ENCODE results near the gene OSBP. TPM values are rescaled to one million over a fixed set of nuclear protein-coding genes. Genes with fewer than 3 reads are reported as not detected.

The OSBP gene
- total RNA-seq, 1 experiment from 2014 or later: 35.3 TPM

DNA sequence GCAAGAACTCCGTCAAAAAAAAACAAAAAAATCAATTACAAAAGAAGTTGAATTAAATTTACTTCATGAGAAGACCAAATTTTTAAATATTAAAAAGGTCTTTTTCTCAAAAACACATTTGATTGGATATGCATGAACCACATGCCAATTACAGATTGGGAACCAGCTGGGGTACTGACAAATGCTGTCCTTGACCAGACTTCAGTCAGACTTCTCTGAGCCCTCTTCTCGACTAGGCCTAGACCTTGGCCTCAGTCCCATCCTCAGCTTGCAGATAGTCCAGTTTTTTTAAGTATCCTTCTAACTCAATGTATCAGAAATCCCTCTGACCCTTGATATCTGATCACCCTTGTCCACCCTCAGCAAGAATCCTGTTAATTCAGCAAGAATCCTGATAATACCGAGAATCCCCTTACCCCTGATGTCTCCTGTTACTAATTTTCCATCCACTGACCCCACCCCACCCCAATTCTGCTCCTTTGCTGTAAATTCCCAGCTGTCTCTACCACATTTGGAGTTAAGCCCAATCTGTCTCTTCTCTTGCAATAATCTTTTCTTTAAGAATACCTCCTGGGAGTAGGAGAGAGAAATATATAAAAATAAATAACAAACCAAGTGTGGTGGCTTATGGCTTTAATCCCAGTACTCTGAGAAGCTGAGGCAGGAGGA is 73.3 kb downstream of the OSBP start:
- Histone ChIP-seq H3K4me3 (ENCODE audit: low read depth in 2 of 2, low read length in 2 of 2) (no peak overlapping the region), H3K27me3 (ENCODE audit: control insufficient read depth, insufficient read depth, low read length) (no peaks in the 10 kb centered on the region), H3K36me3 (ENCODE audit: control insufficient read depth, insufficient read depth, low read length) (no peaks in the 10 kb centered on the region), H3K27ac (ENCODE audit: low read length) (no peak overlapping the region), H3K9me3 (ENCODE audit: control insufficient read depth, insufficient read depth, low read depth, low read length) (no peaks in the 10 kb centered on the region), H3K4me1 (ENCODE audit: control insufficient read depth, insufficient read depth, low read length) (peaks cover 12% of the 10 kb centered on the region)
- POLR2A ChIA-PET: interaction anchor here (0.7 kb wide), 1 partner anchor 435 kb away, joined by 3 read pairs; the partner anchor contains the start of gene FAM111B
- CTCF ChIA-PET: no interaction called here
- ATAC-seq (no peak), DNase-seq (ENCODE audit: low read depth, low spot score) (no peak)
- TF ChIP-seq POLR2AphosphoS5 (IDR thresholded peaks at IDR 0.05; ENCODE audit: low read depth, low read length) (no peak), SIN3A (IDR thresholded peaks at IDR 0.05; ENCODE audit: borderline replicate concordance, insufficient read depth, low read depth, low read length) (no peak), TCF7L2 (IDR thresholded peaks at IDR 0.05; ENCODE audit: low read depth, low read length) (no peak)
- TF ChIP-seq, protein P1, sequence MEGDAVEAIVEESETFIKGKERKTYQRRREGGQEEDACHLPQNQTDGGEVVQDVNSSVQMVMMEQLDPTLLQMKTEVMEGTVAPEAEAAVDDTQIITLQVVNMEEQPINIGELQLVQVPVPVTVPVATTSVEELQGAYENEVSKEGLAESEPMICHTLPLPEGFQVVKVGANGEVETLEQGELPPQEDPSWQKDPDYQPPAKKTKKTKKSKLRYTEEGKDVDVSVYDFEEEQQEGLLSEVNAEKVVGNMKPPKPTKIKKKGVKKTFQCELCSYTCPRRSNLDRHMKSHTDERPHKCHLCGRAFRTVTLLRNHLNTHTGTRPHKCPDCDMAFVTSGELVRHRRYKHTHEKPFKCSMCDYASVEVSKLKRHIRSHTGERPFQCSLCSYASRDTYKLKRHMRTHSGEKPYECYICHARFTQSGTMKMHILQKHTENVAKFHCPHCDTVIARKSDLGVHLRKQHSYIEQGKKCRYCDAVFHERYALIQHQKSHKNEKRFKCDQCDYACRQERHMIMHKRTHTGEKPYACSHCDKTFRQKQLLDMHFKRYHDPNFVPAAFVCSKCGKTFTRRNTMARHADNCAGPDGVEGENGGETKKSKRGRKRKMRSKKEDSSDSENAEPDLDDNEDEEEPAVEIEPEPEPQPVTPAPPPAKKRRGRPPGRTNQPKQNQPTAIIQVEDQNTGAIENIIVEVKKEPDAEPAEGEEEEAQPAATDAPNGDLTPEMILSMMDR (IDR thresholded peaks at IDR 0.05): no peak
- TF ChIP-seq, protein P2, sequence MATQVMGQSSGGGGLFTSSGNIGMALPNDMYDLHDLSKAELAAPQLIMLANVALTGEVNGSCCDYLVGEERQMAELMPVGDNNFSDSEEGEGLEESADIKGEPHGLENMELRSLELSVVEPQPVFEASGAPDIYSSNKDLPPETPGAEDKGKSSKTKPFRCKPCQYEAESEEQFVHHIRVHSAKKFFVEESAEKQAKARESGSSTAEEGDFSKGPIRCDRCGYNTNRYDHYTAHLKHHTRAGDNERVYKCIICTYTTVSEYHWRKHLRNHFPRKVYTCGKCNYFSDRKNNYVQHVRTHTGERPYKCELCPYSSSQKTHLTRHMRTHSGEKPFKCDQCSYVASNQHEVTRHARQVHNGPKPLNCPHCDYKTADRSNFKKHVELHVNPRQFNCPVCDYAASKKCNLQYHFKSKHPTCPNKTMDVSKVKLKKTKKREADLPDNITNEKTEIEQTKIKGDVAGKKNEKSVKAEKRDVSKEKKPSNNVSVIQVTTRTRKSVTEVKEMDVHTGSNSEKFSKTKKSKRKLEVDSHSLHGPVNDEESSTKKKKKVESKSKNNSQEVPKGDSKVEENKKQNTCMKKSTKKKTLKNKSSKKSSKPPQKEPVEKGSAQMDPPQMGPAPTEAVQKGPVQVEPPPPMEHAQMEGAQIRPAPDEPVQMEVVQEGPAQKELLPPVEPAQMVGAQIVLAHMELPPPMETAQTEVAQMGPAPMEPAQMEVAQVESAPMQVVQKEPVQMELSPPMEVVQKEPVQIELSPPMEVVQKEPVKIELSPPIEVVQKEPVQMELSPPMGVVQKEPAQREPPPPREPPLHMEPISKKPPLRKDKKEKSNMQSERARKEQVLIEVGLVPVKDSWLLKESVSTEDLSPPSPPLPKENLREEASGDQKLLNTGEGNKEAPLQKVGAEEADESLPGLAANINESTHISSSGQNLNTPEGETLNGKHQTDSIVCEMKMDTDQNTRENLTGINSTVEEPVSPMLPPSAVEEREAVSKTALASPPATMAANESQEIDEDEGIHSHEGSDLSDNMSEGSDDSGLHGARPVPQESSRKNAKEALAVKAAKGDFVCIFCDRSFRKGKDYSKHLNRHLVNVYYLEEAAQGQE (IDR thresholded peaks at IDR 0.05; ENCODE audit: insufficient read depth in 1 of 2, low read depth in 2 of 2, low read length in 1 of 2): no peak
- in situ Hi-C loops (cut with HindIII; ENCODE audit: low pct_unique_long_range_greater_than_20kb, low sequenced_read_pairs) (no loop called here), intact Hi-C loops (cut with micrococcal nuclease; ENCODE audit: unreplicated experiment) (no loop called here)
- no TSS peak for BruUV-seq (replicated peaks)

DNA sequence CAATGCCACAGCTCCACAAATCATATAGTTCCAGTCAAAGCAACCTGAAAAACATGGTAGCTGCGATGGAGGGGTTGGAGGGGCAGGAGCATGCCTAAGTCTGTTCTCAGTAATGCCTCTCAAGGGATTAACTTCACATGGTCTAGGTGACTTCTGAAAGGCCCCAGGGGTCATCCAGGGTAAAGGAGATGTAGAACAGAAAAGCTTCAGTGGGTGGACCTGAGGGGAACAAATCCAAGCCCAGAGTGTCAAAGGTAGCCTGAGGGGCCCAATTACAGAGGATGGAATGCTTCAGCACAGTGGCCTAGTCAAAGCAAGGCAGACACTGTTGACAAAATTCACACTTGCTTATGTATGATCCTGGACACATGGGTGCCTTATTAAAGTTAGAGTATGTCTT is 80.9 kb downstream of the OSBP start:
- Histone ChIP-seq H3K27me3 (ENCODE audit: control insufficient read depth, insufficient read depth, low read length) (no peaks in the 10 kb centered on the region), H3K27ac (ENCODE audit: low read length) (no peak overlapping the region), H3K4me3 (ENCODE audit: low read depth in 2 of 2, low read length in 2 of 2) (no peak overlapping the region), H3K4me1 (ENCODE audit: control insufficient read depth, insufficient read depth, low read length) (0 out of 2 replicates have a peak, but pooled peaks cover 3% of the 10 kb centered on the region), H3K9me3 (ENCODE audit: control insufficient read depth, insufficient read depth, low read depth, low read length) (no peaks in the 10 kb centered on the region), H3K36me3 (ENCODE audit: control insufficient read depth, insufficient read depth, low read length) (no peaks in the 10 kb centered on the region)
- TF ChIP-seq POLR2AphosphoS5 (IDR thresholded peaks at IDR 0.05; ENCODE audit: low read depth, low read length) (no peak), TCF7L2 (IDR thresholded peaks at IDR 0.05; ENCODE audit: low read depth, low read length) (no peak), SIN3A (IDR thresholded peaks at IDR 0.05; ENCODE audit: borderline replicate concordance, insufficient read depth, low read depth, low read length) (no peak)
- TF ChIP-seq, protein P1 (IDR thresholded peaks at IDR 0.05): no peak
- TF ChIP-seq, protein P2 (IDR thresholded peaks at IDR 0.05; ENCODE audit: insufficient read depth in 1 of 2, low read depth in 2 of 2, low read length in 1 of 2): no peak
- DNase-seq (ENCODE audit: low read depth, low spot score) (no peak), ATAC-seq (no peak)
- CTCF ChIA-PET: no interaction called here
- POLR2A ChIA-PET: no interaction called here
- in situ Hi-C loops (cut with HindIII; ENCODE audit: low pct_unique_long_range_greater_than_20kb, low sequenced_read_pairs) (no loop called here), intact Hi-C loops (cut with micrococcal nuclease; ENCODE audit: unreplicated experiment) (no loop called here)
- no TSS peak for BruUV-seq (replicated peaks)

Data from Panc1 (cell line).